Transverse colon (tissue), 4 donors: ENCODE data around the gene HDGFL3. TPM values are rescaled to one million over a fixed set of nuclear protein-coding genes. Genes with fewer than 3 reads are reported as not detected.

Experiments
- DNase-seq: peaks from one replicate; pipeline ENCODE4 v3.0.0-alpha.2; 2019
- H3K27ac ChIP-seq, 4 donors: fragments of 200-600 bp; sonication (generic); 2 replicates each; pipeline ENCODE4 v1.5.1; 2016 to 2018; ENCODE audit warnings: inconsistent platforms in 4 of 4
- H3K27me3 ChIP-seq: fragments of 200-600 bp; sonication (generic); 2 replicates; pipeline ENCODE4 v1.5.1; 2017; ENCODE audit warnings: inconsistent platforms
- H3K36me3 ChIP-seq, 4 donors: fragments of 200-600 bp; sonication (generic); 2 replicates each; pipeline ENCODE4 v1.5.1; 2017 to 2019; ENCODE audit warnings: inconsistent platforms in 4 of 4
- H3K4me1 ChIP-seq, 4 donors: fragments of 200-600 bp; sonication (generic); 2 replicates each; pipeline ENCODE4 v1.5.1; 2017 to 2020; ENCODE audit warnings: inconsistent platforms in 4 of 4
- H3K4me3 ChIP-seq, 4 donors: fragments of 200-600 bp; sonication (generic); 1 replicate in 1 of 4; 2 replicates in 3 of 4; pipeline versions ENCODE4 v1.5.1 to v1.6.1; 2017 to 2019; ENCODE audit warnings: inconsistent platforms in 4 of 4
- H3K9me3 ChIP-seq, 2 donors: fragments of 200-600 bp; sonication (generic); 2 replicates each; pipeline ENCODE4 v1.5.1; 2017 to 2019; ENCODE audit warnings: inconsistent platforms in 2 of 2
- EP300 ChIP-seq: sonication (generic); formaldehyde crosslinking; IDR thresholded peaks from one replicate; pipeline ENCODE4 v1.6.1; 2017; ENCODE audit warnings: antibody characterized with exemption, low read depth
- POLR2A ChIP-seq: fragments of 450-650 bp; IDR thresholded peaks from one replicate; pipeline ENCODE4 v1.6.1; 2016; ENCODE audit warnings: antibody characterized with exemption, mild to moderate bottlenecking, moderate library complexity
- POLR2AphosphoS5 ChIP-seq, 3 donors: sonication (generic); formaldehyde crosslinking; IDR thresholded peaks; one replicate each; pipeline ENCODE4 v1.6.1; 2016; ENCODE audit warnings: antibody characterized with exemption in 3 of 3
- WGBS, 2 donors: methylation state at CpG; one replicate each; pipeline ENCODE4 v1.1.5; 2018; ENCODE audit warnings: low coverage in 1 of 2; 5-methylcytosine and 5-hydroxymethylcytosine counted together
- in situ Hi-C, 4 donors: fragments of 200-750 bp; cut with MboI; loops; one replicate each; pipeline versions ENCODE4 v1.15.0 to v1.15.1; 2017; ENCODE audit warnings: low sequenced_read_pairs in 3 of 4, low pct_ligation_motif_present in 1 of 4, low pct_unique_long_range_greater_than_20kb in 1 of 4
- intact Hi-C: fragments of 100-400 bp; cut with DNase I; formaldehyde crosslinking; loops from one replicate; pipeline ENCODE4 v1.15.1; 2023; ENCODE audit warnings: low total_unique reads
- total RNA-seq, 4 donors: library from RNA; depleted of rRNA; stranded (reverse); fragments of >200 nt; gene quantifications; one replicate each; pipeline ENCODE4 v1.1.0, GENCODE V29; 2016
- TF ChIP-seq, protein P1 (sequence below), 5 experiments: fragments of 200-600 bp in 3 of 5; fragments of 450-650 bp in 2 of 5; sonication (generic) in 3 of 5; IDR thresholded peaks; 1 replicate in 2 of 5; 2 replicates in 3 of 5; pipeline ENCODE4 v1.5.1; 2016 to 2017; ENCODE audit warnings: antibody characterized with exemption in 5 of 5, inconsistent platforms in 3 of 5, mild to moderate bottlenecking in 2 of 5, moderate library complexity in 1 of 5

The HDGFL3 gene
- total RNA-seq, 4 donors from 2014 or later = 2.6 to 16.5 (median 5.2) TPM

DNA sequence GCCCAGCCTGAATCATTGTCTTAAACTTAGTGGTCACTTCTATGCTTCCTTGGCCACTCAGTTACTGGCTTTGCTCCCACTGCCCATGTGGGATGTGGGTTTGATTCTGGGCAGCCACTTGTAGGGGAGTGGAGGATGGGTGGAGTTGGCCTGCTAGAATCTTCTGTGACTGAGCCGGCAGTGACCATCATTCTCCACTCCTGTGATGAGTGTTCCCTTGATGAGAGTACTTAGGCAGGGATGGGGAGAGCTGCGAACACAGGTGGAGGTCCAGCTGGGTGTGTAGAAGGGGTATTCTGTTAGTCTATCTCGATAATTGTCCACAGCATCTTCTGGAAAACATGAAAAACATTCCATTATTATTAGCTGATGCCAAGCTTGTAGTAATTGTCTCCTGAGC lies 92.2 kb downstream of the HDGFL3 start:
- Histone ChIP-seq H3K4me1 (no peaks in the 10 kb centered on the region), H3K9me3 (no peaks in the 10 kb centered on the region), H3K27ac (no peak overlapping the region), H3K27me3 (peaks cover 4% of the 10 kb centered on the region), H3K4me3 (no peak overlapping the region), H3K36me3 (no peaks in the 10 kb centered on the region)
- WGBS, 2 donors = 91 to 100% methylated on average over 1 to 3 of the region's 3 CpGs
- TF ChIP-seq, protein P1, sequence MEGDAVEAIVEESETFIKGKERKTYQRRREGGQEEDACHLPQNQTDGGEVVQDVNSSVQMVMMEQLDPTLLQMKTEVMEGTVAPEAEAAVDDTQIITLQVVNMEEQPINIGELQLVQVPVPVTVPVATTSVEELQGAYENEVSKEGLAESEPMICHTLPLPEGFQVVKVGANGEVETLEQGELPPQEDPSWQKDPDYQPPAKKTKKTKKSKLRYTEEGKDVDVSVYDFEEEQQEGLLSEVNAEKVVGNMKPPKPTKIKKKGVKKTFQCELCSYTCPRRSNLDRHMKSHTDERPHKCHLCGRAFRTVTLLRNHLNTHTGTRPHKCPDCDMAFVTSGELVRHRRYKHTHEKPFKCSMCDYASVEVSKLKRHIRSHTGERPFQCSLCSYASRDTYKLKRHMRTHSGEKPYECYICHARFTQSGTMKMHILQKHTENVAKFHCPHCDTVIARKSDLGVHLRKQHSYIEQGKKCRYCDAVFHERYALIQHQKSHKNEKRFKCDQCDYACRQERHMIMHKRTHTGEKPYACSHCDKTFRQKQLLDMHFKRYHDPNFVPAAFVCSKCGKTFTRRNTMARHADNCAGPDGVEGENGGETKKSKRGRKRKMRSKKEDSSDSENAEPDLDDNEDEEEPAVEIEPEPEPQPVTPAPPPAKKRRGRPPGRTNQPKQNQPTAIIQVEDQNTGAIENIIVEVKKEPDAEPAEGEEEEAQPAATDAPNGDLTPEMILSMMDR (IDR thresholded peaks at IDR 0.05) = no peak
- TF ChIP-seq POLR2A (no peak), POLR2AphosphoS5 (IDR thresholded peaks at IDR 0.05) (no peak), EP300 (no peak)
- intact Hi-C loops (no loop called here), in situ Hi-C loops (no loop called here)
- no peak for DNase-seq

DNA sequence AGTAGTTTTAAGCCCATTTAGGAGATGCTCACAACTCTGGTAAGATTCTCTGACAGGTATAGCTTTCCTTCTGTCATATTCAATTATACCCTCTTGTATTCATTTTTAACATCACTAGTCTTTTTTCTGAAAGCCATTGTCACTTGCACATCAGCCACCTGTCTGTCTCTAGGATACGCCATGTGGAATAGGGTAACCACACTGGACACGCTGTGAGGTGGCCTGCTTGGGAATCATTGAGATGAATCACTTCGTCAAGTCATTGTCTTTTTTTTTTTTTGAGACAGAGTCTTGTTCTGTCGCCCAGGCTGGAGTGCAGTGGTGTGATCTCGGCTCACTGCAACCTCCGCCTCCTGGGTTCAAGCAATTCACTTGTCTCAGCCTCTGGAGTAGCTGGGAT lies 92.8 kb downstream of the HDGFL3 start:
- WGBS, 2 donors = 81 to 92% methylated on average over 6 of the region's 6 CpGs
- intact Hi-C loops (no loop called here), in situ Hi-C loops (no loop called here)
- no peak overlapping the region for H3K27ac ChIP-seq
- H3K9me3 ChIP-seq = no peaks in the 10 kb centered on the region
- TF ChIP-seq POLR2AphosphoS5 (IDR thresholded peaks at IDR 0.05) (no peak), POLR2A (no peak), EP300 (no peak)
- TF ChIP-seq, protein P1 (IDR thresholded peaks at IDR 0.05) = no peak
- H3K4me1 ChIP-seq = no peaks in the 10 kb centered on the region
- DNase-seq = no peak
- peaks cover 9% of the 10 kb centered on the region for H3K27me3 ChIP-seq
- H3K36me3 ChIP-seq = no peaks in the 10 kb centered on the region
- no peak overlapping the region for H3K4me3 ChIP-seq

DNA sequence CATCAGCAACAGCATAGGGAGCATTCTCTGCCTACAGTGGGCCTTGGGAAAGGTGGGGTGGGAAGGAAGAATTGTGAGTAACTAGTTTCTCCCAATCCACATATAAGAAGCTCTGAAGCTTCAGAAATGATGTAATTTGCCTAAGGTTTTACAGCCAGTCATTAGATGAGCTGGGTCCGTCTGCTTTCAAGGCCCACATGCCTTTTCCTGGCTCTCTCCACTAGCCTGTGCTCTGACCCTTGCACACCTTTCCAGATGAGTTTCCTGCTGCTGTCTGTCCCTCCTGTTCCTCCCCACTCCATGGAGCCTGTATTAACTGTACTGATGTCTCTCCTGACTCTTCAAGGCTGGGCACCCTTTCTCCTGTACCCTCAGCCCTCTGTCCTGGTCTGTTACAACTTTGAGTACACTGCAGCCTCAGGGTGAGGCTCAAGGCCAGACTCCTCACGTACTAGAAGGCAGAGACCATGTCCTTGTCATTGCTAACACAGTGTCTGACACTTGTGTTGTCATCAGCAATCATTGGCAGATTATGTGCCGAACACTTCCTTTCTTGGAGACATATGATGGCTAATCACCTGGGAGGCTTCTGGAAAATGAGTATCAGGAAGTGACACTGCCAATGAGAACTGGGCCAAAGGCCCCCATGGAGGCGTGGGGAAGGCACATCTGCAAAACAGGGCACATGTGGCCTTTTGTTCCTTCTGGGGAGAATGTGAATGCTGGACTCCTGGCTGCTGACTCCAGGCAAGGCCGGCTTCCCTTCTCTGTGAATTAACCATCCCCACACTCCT lies 93.5 kb downstream of the HDGFL3 start:
- intact Hi-C loops (no loop called here), in situ Hi-C loops (no loop called here)

DNA sequence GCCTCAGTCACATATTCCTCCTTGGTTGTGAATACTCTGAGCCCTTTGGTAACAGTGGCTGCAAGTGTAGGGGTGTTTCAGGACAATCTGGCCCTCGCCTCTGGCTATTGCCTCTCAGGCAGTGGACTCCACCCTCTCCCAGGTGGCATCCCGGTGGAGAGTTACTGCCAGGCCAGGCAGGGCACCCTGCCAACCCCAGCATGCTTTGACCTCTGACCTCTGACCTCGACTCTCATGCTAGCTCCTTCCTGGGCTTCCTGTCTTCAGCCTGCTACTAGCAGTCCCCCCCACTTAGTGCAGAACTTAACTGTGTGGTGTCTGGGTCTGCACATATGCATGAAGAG lies 94.7 kb downstream of the HDGFL3 start:
- no peak for DNase-seq
- WGBS, 2 donors = 32% methylated on average over 3 of the region's 3 CpGs; no CpG with 5 or more reads in 1 of the 2 donors
- intact Hi-C loops (no loop called here), in situ Hi-C loops (no loop called here)
- no peaks in the 10 kb centered on the region for H3K36me3 ChIP-seq
- no peak for TF ChIP-seq POLR2A
- TF ChIP-seq EP300 = no peak
- no peak for TF ChIP-seq POLR2AphosphoS5 (IDR thresholded peaks at IDR 0.05)
- TF ChIP-seq, protein P1 (IDR thresholded peaks at IDR 0.05) = no peak
- peaks cover 0 to 3% (median 0%) of the 10 kb centered on the region in 4 donors for H3K4me1 ChIP-seq
- no peak overlapping the region for H3K4me3 ChIP-seq
- no peaks in the 10 kb centered on the region for H3K9me3 ChIP-seq
- no peak overlapping the region for H3K27ac ChIP-seq
- H3K27me3 ChIP-seq = peaks cover 29% of the 10 kb centered on the region

More for the DNA sequence above, 93.5 kb downstream of the HDGFL3 start:
- H3K27me3 ChIP-seq = peaks cover 17% of the 10 kb centered on the region
- no peak overlapping the region for H3K4me3 ChIP-seq
- no peaks in the 10 kb centered on the region for H3K36me3 ChIP-seq
- DNase-seq = no peak
- H3K9me3 ChIP-seq = no peaks in the 10 kb centered on the region
- TF ChIP-seq POLR2AphosphoS5 (IDR thresholded peaks at IDR 0.05) = no peak
- TF ChIP-seq EP300 = no peak
- TF ChIP-seq, protein P1 (IDR thresholded peaks at IDR 0.05) = no peak
- TF ChIP-seq POLR2A = no peak
- H3K27ac ChIP-seq = no peak overlapping the region
- 86 to 100% methylated on average over 1 to 5 of the region's 5 CpGs for WGBS, 2 donors
- H3K4me1 ChIP-seq = no peaks in the 10 kb centered on the region
